Lower leg skin (tissue), 4 donors: ENCODE data around the gene CSNK1G3. TPM values are rescaled to one million over a fixed set of nuclear protein-coding genes. Genes with fewer than 3 reads are reported as not detected.

ENCODE experiments used
- DNase-seq, 2 donors: peaks; one replicate each; pipeline ENCODE4 v3.0.0-alpha.2; 2019; ENCODE audit warnings: low spot score in 2 of 2
- H3K4me3 ChIP-seq: fragments of 200-600 bp; sonication (generic); 2 replicates; pipeline ENCODE4 v1.5.1; 2017; ENCODE audit warnings: mild to moderate bottlenecking, low read depth; ENCODE audit not compliant: poor library complexity, severe bottlenecking
- CTCF ChIP-seq, 3 donors: fragments of 450-650 bp; IDR thresholded peaks; one replicate each; pipeline ENCODE4 v1.5.1; 2016; ENCODE audit warnings: antibody characterized with exemption in 3 of 3, mild to moderate bottlenecking in 3 of 3, moderate library complexity in 2 of 3
- POLR2A ChIP-seq, 2 donors: fragments of 450-650 bp; IDR thresholded peaks; one replicate each; pipeline ENCODE4 v1.6.1; 2016 to 2017; ENCODE audit warnings: antibody characterized with exemption in 2 of 2, mild to moderate bottlenecking in 1 of 2, moderate library complexity in 1 of 2
- WGBS, 2 donors: methylation state at CpG; one replicate each; pipeline ENCODE4 v1.1.5; 2018; 5-methylcytosine and 5-hydroxymethylcytosine counted together
- intact Hi-C: fragments of 100-400 bp; cut with DNase I; formaldehyde crosslinking; loops from one replicate; pipeline ENCODE4 v1.15.0; 2023; ENCODE audit warnings: low total_unique reads
- total RNA-seq, 4 donors: library from RNA; depleted of rRNA; stranded (reverse); fragments of >200 nt; gene quantifications; one replicate each; pipeline ENCODE4 v1.1.0, GENCODE V29; 2016

The CSNK1G3 gene
- total RNA-seq, 4 donors from 2014 or later = 21.5 to 32.8 (median 25.1) TPM

- no peak overlapping the region for H3K4me3 ChIP-seq
- WGBS, 2 donors = 37 to 43% methylated on average over 5 of the region's 5 CpGs
- intact Hi-C loops = loop anchor here (10.0 kb wide), 1 partner anchor 906 kb away; no protein-coding TSS in a partner anchor
- no peak for TF ChIP-seq POLR2A (IDR thresholded peaks at IDR 0.05)
- peak in 1 of 3 donors; percentile 85 for TF ChIP-seq CTCF (IDR thresholded peaks at IDR 0.05)
- DNase-seq = peak in 1 of 2 donors; percentile 21
Measured at GRCh38 chr5:123610665-123611405, 98.9 kb downstream of the CSNK1G3 start.

- no peak for DNase-seq
- H3K4me3 ChIP-seq = no peak overlapping the region
- WGBS, 2 donors = 80% methylated on average over 1 of the region's 1 CpG
- no peak for TF ChIP-seq POLR2A (IDR thresholded peaks at IDR 0.05)
- no peak for TF ChIP-seq CTCF (IDR thresholded peaks at IDR 0.05)
- intact Hi-C loops = loop anchor here (10.0 kb wide), 1 partner anchor 907 kb away; no protein-coding TSS in a partner anchor
Measured at GRCh38 chr5:123611406-123611709, 99.4 kb downstream of the CSNK1G3 start.

- H3K4me3 ChIP-seq = no peak overlapping the region
- intact Hi-C loops = loop anchor here (5.0 to 10.0 kb wide), 2 partner anchors 913 to 1095 kb away; no protein-coding TSS in a partner anchor
- no peak for DNase-seq
- TF ChIP-seq POLR2A (IDR thresholded peaks at IDR 0.05) (no peak), CTCF (IDR thresholded peaks at IDR 0.05) (no peak)
Measured at GRCh38 chr5:123617561-123617960, 105.6 kb downstream of the CSNK1G3 start.

GRCh38 chr5:123626051-123626450 is 114.1 kb downstream of the CSNK1G3 start:
- H3K4me3 ChIP-seq = no peak overlapping the region
- no peak for DNase-seq
- TF ChIP-seq CTCF (IDR thresholded peaks at IDR 0.05) (no peak), POLR2A (IDR thresholded peaks at IDR 0.05) (no peak)
- intact Hi-C loops = no loop called here
- WGBS, 2 donors = 91 to 98% methylated on average over 2 of the region's 2 CpGs

- no peak for DNase-seq
- TF ChIP-seq POLR2A (IDR thresholded peaks at IDR 0.05) (no peak), CTCF (IDR thresholded peaks at IDR 0.05) (no peak)
- intact Hi-C loops = no loop called here
- WGBS, 2 donors = 86 to 91% methylated on average over 10 of the region's 10 CpGs
- H3K4me3 ChIP-seq = no peak overlapping the region
Measured at GRCh38 chr5:123628860-123629544, 117.0 kb downstream of the CSNK1G3 start.
